ENCODE data around the gene PPIH. TPM values are rescaled to one million over a fixed set of nuclear protein-coding genes. Genes with fewer than 3 reads are reported as not detected.

Gene PPIH
- total and polyA plus RNA-seq, 4 donors: 7.9 to 16.3 (median 13.0) TPM

GRCh38 chr1:42676534-42677087 lies 18.4 kb downstream of the PPIH start:
- TF ChIP-seq RXRA (IDR thresholded peaks at IDR 0.05) (no peak), ATF3 (IDR thresholded peaks at IDR 0.05) (no peak), JUND (IDR thresholded peaks at IDR 0.05) (no peak), HNF4G (IDR thresholded peaks at IDR 0.05) (no peak), NR2F2 (IDR thresholded peaks at IDR 0.05) (no peak), REST (IDR thresholded peaks at IDR 0.05) (no peak), GABPA (IDR thresholded peaks at IDR 0.05 in 1 of 2, conservative IDR thresholded peaks at IDR 0.05 in 1 of 2) (no peak), SP1 (IDR thresholded peaks at IDR 0.05) (no peak), TAF1 (conservative IDR thresholded peaks at IDR 0.05) (no peak), FOXA1 (IDR thresholded peaks at IDR 0.05) (no peak), RAD21 (IDR thresholded peaks at IDR 0.05) (no peak), HNF4A (conservative IDR thresholded peaks at IDR 0.05) (no peak), YY1 (IDR thresholded peaks at IDR 0.05) (no peak), FOXA2 (IDR thresholded peaks at IDR 0.05) (no peak), MAX (IDR thresholded peaks at IDR 0.05) (no peak), CTCF (IDR thresholded peaks at IDR 0.05; ENCODE audit: low read depth, low read length, missing input control) (no peak)
- 96% methylated on average over 3 of the region's 3 CpGs for WGBS

GRCh38 chr1:42679364-42679983 lies 21.3 kb downstream of the PPIH start:
- no peak overlapping the region for H3K27ac ChIP-seq (ENCODE audit: low read depth in 1 of 2, low read length in 2 of 2)
- H3K9ac ChIP-seq (ENCODE audit: low read depth in 1 of 2, low read length in 2 of 2): no peak overlapping the region
- peaks cover 0 to 8% (median 3%) of the 10 kb centered on the region in 4 donors for H3K36me3 ChIP-seq (ENCODE audit: control insufficient read depth in 4 of 4, insufficient read depth in 3 of 4, low read depth in 1 of 4, low read length in 3 of 4)
- peaks cover 1 to 25% (median 20%) of the 10 kb centered on the region in 4 donors for H3K4me1 ChIP-seq (ENCODE audit: control insufficient read depth in 4 of 4, insufficient read depth in 4 of 4, low read length in 3 of 4)
- H3K9me3 ChIP-seq (ENCODE audit: control insufficient read depth in 4 of 4, low read length in 3 of 4): no peaks in the 10 kb centered on the region
- no peaks in the 10 kb centered on the region for H3K27me3 ChIP-seq (ENCODE audit: control insufficient read depth in 4 of 4, insufficient read depth in 4 of 4, low read length in 3 of 4)
- H3K4me3 ChIP-seq (ENCODE audit: low read depth in 1 of 3, low read length in 3 of 3): no peak overlapping the region
- no peak for DNase-seq (ENCODE audit: low spot score)
- WGBS: 92% methylated on average over 10 of the region's 10 CpGs
- TF ChIP-seq RXRA (IDR thresholded peaks at IDR 0.05): no peak
- TF ChIP-seq REST (IDR thresholded peaks at IDR 0.05): no peak
- TF ChIP-seq FOXA1 (IDR thresholded peaks at IDR 0.05): no peak
- no peak for TF ChIP-seq ZBTB33 (IDR thresholded peaks at IDR 0.05)
- no peak for TF ChIP-seq JUND (IDR thresholded peaks at IDR 0.05)
- no peak for TF ChIP-seq NR2F2 (IDR thresholded peaks at IDR 0.05)
- TF ChIP-seq CTCF (IDR thresholded peaks at IDR 0.05; ENCODE audit: low read depth, low read length, missing input control): no peak
- TF ChIP-seq YY1 (IDR thresholded peaks at IDR 0.05): no peak

More at GRCh38 chr1:42676534-42677087, 18.4 kb downstream of the PPIH start:
- Histone ChIP-seq H3K36me3 (ENCODE audit: control insufficient read depth in 4 of 4, insufficient read depth in 3 of 4, low read depth in 1 of 4, low read length in 3 of 4) (peaks cover 0 to 10% (median 3%) of the 10 kb centered on the region in 4 donors), H3K4me1 (ENCODE audit: control insufficient read depth in 4 of 4, insufficient read depth in 4 of 4, low read length in 3 of 4) (peaks cover 1 to 18% (median 12%) of the 10 kb centered on the region in 4 donors), H3K27ac (ENCODE audit: low read depth in 1 of 2, low read length in 2 of 2) (no peak overlapping the region), H3K9me3 (ENCODE audit: control insufficient read depth in 4 of 4, low read length in 3 of 4) (no peaks in the 10 kb centered on the region), H3K9ac (ENCODE audit: low read depth in 1 of 2, low read length in 2 of 2) (no peak overlapping the region), H3K27me3 (ENCODE audit: control insufficient read depth in 4 of 4, insufficient read depth in 4 of 4, low read length in 3 of 4) (no peaks in the 10 kb centered on the region), H3K4me3 (ENCODE audit: low read depth in 1 of 3, low read length in 3 of 3) (no peak overlapping the region)
- no peak for DNase-seq (ENCODE audit: low spot score)

Data from liver (tissue), 9 donors.